Activated CD8-positive, alpha-beta memory T cell treated with anti-CD3 and anti-CD28 coated beads, Interleukin-2, amount 50 U/mL, for 4 hours (primary cell): ENCODE results near the gene BSDC1.
"Not testable (repeated sequence)": the region's sequence is repeated elsewhere in the genome, so short reads cannot be mapped to it uniquely, and the experiment has no call there.

Source experiments
- DNase-seq: peaks from one replicate; pipeline ENCODE4 v3.0.0-alpha.2; 2020

BSDC1 gene

GRCh38 chr1:32355778-32356177 lies 38.5 kb downstream of the BSDC1 start:
- not testable (repeated sequence) for DNase-seq

DNA sequence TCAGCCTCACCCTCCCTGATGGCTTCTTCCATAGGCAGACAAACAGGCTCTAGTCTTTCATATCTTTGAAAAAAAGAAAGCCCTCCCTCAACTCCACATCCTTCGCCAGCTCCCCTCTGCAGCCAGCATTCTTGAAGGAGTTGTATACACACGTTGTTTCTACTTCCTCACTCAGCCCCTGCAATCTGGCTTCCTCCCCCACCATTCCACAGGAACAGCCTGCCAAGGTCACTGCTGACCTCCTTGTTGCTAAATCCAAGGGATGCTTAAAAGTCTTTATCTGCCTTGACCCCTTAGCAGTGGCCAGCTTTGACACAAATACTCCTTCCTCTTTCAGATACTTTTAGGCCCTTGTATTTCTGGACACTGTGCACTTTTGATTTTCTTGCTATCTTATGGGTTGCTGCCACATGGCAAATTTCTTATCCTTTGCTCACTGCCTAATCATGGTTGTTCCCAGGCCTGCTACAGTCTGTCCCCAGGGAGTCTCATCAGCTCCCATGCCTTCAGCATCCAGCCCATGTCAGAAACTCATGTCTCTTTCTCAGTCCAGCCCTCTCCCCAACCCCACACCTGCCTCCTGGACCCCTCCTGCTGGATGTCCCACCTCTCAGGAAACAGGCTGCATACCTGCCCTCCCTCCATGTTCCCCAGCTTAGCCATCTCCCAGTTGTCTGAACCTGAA lies 40.2 kb downstream of the BSDC1 start:
- DNase-seq = no peak

- DNase-seq = no peak
Observed at GRCh38 chr1:32353431-32353830, 40.8 kb downstream of the BSDC1 start.

- DNase-seq = no peak
Observed at GRCh38 chr1:32352831-32353383, 41.3 kb downstream of the BSDC1 start.

GRCh38 chr1:32352239-32352745 lies 41.9 kb downstream of the BSDC1 start:
- no peak for DNase-seq

DNA sequence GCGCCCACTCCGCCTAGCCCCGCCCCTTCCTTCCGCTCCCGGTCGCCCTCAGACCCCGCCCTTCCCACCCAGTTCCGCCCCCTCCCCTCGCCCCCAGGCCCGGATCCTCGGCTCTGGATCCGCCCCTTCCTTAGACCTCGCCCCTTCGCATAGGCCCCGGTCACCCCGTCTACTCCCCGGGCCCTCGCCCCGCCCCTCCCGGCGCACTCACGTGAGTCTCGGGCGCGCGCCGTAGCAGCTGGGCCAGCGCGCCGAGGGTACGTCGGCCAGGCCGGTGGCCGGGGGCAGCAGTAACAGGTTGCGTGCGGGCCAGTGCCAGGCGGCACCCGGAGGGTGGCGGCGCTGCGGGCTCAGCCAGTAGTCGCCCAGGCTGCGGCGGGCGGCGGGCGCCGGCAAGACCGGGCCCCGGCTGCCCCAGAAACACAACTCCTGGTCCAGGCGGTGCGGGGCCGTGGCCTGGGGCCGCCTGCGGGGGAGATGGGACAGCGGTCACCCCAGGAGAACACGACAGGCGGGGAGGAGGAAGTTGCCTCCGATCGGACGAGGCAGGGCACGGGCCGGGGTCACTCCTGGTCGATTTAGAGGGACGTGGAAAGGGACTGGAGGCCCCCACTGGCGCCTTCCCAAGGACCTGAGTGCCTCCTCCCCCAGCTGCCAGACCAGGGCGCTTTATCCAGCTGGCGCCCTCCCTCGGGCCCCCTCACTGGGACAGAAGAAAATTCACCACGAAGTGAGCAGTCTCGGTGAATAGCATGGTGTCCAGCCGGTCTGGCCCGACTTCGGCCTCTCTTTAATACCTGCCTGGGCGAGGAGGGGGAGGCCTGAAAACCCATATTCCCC lies 42.6 kb downstream of the BSDC1 start:
- peak; percentile 86 for DNase-seq

DNA sequence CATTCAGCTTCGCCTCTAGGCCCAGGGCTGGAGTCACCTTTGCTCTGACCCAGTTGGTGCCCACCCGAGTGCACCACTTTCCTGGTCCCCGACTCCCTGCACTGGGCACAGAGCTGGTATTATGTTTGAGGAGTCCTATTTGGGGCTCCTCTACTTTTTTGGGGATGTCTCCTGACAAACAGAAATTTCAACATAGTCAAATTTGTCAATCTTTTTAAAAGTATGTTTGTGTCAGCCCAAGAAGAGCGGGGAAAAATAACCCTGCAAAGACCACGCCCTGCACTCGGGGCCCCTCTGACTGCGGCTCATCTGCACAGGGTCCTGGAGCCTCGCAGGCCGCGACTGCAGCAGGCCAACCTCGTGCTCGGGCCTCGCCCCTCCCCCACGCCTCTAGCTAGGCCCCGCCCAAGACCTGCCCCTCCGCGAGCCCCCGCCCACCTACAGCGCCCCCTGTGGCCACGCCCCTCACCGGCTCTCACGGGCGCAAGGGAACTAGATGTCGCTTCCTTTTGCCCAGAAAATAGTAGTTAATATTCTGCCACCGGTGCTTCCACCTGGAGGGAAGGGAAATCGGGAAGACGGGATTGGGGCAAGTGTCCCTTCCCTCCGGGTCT lies 43.3 kb downstream of the BSDC1 start:
- peak; percentile 77 for DNase-seq

GRCh38 chr1:32349211-32349708 lies 45.0 kb downstream of the BSDC1 start:
- no peak for DNase-seq

DNA sequence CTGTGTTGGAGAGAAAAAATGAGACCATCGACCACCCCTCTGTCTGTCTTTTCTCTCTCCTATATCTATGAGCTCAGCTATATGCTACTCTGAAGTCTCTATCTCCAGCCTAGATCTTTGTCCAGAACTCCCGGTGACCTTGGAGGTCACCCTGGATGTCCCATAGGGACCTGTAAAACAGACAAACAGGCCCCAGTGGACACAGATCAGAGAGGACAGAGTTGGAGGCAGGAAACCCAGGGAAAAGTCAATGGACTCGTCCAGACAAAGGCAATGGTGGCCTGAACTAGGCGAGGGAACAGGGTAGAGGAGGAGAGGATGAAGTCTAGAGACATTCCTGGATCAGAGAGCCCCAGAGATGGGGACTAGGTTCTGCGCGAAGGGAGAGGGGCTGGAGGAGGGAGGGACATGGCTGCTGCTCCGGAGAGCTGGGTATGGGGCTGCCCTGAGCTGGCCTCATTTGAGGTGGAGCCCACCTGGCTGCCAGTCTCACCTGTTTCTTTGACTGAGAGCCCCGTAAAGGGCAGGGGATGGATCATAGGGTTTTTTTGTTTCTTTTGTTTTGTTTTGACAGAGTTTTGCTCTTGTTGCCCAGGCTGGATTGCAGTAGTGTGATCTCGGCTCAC lies 47.6 kb downstream of the BSDC1 start:
- DNase-seq = no peak

- DNase-seq = no peak
Observed at GRCh38 chr1:32345289-32345827, 48.9 kb downstream of the BSDC1 start.

- no peak for DNase-seq
Observed at GRCh38 chr1:32342704-32343103, 51.5 kb downstream of the BSDC1 start.

GRCh38 chr1:32341971-32342370 lies 52.3 kb downstream of the BSDC1 start:
- DNase-seq = no peak

- no peak for DNase-seq
Observed at GRCh38 chr1:32341186-32341757, 53.0 kb downstream of the BSDC1 start.

GRCh38 chr1:32339363-32339978 lies 54.8 kb downstream of the BSDC1 start:
- no peak for DNase-seq

DNA sequence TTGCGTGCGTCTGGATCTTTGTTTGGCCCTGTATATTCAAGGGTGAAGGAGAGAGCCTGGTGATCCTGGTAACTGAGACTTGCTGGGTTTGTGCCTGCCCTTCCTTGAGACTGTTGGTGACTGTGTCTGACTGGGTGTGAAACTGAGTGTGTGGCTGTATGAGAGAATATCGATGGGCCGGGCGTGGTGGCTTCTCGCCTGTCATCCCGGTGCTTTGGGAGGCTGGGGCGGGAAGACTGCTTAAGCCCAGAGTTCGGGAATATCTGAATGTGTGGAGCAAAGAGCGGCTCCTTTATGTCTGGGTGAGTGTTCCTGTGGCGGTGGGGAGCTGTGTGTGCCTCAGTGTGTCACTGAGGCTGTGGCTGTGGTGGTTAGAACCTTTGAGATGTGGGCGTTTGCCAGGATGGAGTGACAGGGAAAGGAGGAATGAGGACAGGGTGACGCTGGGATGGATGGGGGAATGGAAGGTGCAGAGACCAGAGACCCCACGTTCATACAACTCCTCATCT lies 55.5 kb downstream of the BSDC1 start:
- no peak for DNase-seq

- DNase-seq = no peak
Observed at GRCh38 chr1:32337855-32338636, 56.2 kb downstream of the BSDC1 start.

DNA sequence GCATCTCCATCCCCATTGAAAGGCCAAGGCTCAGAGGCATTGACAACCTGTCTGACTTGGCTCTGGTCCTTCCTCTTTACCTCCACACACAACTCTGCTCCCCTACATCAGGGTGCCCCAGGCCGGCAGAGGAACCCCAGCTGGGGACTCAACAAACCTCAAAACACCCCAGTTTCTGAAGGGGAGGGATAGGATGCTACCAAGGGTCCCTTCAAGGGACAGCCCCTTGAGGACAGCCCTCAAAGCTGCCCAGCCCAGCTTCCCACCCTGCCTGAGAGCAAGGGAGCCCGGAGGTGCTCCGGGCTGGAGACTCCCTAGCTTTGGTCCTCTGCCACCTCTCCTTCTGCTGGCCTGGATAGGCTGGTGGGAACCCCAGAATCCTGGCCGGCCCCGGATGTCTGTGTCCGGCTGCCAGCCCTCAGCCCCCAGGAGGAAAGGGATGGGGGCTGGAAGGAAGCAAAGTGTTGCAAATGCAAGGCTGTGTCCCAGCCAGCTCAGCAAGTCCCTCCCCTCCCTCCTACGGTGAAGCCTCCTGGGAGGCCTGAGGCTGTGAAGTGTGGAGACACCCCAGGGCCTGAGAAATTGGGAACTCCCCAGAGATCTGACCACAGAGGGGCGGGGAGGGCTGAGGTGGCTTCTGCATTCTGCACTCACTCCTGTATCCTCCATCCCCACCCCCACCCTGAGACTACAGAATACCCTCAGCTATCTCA lies 57.1 kb downstream of the BSDC1 start:
- DNase-seq = peak; percentile 53

DNA sequence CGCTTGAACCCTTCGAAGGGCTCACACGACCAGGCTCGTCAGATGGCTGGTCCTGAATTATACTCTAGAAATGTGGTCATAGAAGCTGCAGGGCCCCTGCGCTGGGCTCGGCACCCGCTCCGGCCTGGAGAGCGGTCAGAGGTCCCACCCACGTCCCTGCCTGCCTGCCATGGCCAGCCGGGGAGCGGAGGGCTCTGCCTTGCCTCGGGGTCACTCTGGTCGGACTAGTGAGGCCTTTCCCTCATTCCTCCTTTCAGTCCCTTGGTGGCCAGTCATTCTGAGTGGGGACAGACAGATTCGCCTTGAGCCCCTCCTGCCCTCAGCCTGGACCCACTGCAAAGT lies 57.7 kb downstream of the BSDC1 start:
- no peak for DNase-seq

DNA sequence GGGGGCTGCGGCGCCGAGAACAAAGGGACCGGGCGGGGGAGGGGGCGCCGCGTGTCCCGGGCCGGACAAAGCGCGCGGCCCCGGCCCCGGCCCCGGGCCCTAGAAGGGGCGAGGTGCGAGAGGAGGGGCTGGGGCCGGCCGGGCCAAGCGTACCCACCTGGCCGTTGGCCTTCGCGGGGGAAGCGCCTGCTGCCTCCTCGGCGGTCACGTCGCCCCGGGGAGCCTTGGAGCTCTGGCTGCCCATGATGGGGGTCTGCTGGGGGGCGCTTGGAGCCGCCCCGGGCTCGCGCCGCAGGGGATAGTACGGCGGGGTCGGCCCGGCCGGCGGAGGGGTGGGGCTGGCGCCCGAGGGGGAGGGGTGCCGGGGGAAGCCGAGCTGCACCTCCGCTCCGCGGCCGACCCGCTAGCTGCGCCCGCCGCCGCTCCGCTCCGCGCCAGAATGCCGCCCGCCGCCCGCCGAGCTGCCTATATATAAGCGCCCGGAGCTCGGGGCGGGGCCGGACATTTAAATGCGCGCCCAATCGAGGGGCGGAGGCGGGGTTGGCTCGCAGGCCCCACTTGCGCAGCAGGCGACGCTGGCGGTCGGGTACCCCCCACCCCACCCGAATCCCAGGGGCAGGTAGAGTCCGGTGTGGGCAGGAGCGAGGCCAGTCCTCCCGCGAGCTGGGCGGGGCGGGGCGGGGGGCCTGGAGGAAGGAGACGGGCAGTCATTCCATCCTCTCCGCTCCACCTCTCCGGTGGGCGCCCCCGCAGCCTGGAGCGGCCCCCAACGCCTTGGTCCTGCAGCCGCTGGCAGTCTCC lies 58.3 kb downstream of the BSDC1 start, which contains the start of gene MARCKSL1:
MARCKSL1 (minus strand) TSS at position 444 of the 801 bp plus-strand sequence; CDS start at position 244, 200 bp downstream.
- DNase-seq = peak; percentile 89
